Vagina (tissue), 2 donors: ENCODE data around the gene STIL.

Experiments
- CTCF ChIP-seq, 3 experiments: fragments of 450-650 bp in 2 of 3; fragments of 200-600 bp in 1 of 3; sonication (generic) in 1 of 3; IDR thresholded peaks; one replicate each; pipeline ENCODE4 v1.5.1; 2017 to 2019; ENCODE audit warnings: antibody characterized with exemption in 3 of 3, mild to moderate bottlenecking in 2 of 3, moderate library complexity in 2 of 3
- POLR2AphosphoS5 ChIP-seq, 2 donors: sonication (generic); formaldehyde crosslinking; IDR thresholded peaks; one replicate each; pipeline ENCODE4 v1.9.0; 2017; ENCODE audit warnings: antibody characterized with exemption in 2 of 2, mild to moderate bottlenecking in 2 of 2, low read depth in 1 of 2; ENCODE audit not compliant: insufficient read depth in 1 of 2

DNA sequence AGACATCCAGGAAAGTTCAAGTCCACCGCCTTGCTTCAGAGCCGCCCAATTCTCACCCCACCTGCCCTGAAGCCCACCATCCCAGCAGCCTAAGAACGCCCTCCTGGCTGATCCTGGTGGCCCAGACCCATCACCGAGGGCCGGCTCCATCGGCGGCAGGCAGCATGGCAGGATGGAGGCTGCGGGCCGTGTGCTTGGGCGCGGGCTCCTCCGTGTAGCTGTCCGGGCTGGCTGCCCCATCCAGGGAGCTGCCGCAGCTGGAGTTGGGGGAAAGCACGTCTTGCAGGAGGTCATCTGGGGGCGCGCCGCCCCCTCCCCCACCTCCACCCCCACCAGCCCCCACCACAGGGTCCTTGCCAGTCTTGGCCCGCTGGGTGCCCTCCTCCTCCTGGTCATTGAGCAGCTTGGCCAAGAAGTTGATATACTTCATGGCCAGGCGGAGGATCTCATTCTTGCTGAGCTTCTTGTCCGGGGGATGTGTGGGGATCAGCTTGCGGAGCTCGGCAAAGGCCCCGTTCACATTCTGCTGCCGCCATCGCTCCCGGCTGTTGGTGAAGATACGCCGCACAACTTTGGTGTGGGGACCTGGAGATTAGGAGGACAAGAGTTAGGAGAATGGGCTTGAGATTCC, 94.2 kb downstream of the STIL start:
- no peak for TF ChIP-seq POLR2AphosphoS5 (IDR thresholded peaks at IDR 0.05; ENCODE audit: insufficient read depth in 1 of 2, low read depth in 1 of 2)
- TF ChIP-seq CTCF (IDR thresholded peaks at IDR 0.05), result no peak
